Keratinocyte (primary cell): ENCODE results near the gene PHACTR2. TPM values are rescaled to one million over a fixed set of nuclear protein-coding genes. Genes with fewer than 3 reads are reported as not detected.

Experiments used
- DNase-seq: peaks from one replicate; pipeline ENCODE4 v3.0.0-alpha.2; 2011; ENCODE audit warnings: low read depth, missing footprints, low spot score
- FAIRE-seq: peaks from 2 replicates; lab custom pipeline; 2011; peaks lifted over from hg19 to GRCh38; lab: Jason Lieb, UNC
- H2AFZ ChIP-seq: 2 replicates; pipeline ENCODE4 v1.6.0; 2012; ENCODE audit warnings: low read length, control low read depth, inconsistent platforms; ENCODE audit not compliant: control insufficient read depth
- H3K27ac ChIP-seq: 2 replicates; pipeline ENCODE4 v1.5.1; 2011; ENCODE audit warnings: low read length; ENCODE audit not compliant: control insufficient read depth, insufficient read depth
- H3K27me3 ChIP-seq: 3 replicates; pipeline ENCODE4 v1.6.0; 2011; ENCODE audit warnings: low read length; ENCODE audit not compliant: control insufficient read depth, insufficient read depth; ENCODE audit errors: extremely low read depth
- H3K36me3 ChIP-seq, 2 experiments: 2 replicates in 1 of 2; 3 replicates in 1 of 2; pipeline ENCODE4 v1.5.1; 2011; ENCODE audit warnings: low read length in 2 of 2, mild to moderate bottlenecking in 1 of 2; ENCODE audit not compliant: control insufficient read depth in 2 of 2, insufficient read depth in 2 of 2; ENCODE audit errors: extremely low read depth in 1 of 2
- H3K4me1 ChIP-seq: 3 replicates; pipeline ENCODE4 v1.5.1; 2011; ENCODE audit warnings: low read length; ENCODE audit not compliant: control insufficient read depth, insufficient read depth; ENCODE audit errors: extremely low read depth
- H3K4me2 ChIP-seq: 3 replicates; pipeline ENCODE4 v1.6.0; 2011; ENCODE audit warnings: low read depth, low read length; ENCODE audit not compliant: control insufficient read depth, insufficient read depth; ENCODE audit errors: extremely low read depth
- H3K4me3 ChIP-seq, 3 experiments: fragments of 200-600 bp in 1 of 3; sonication (generic) in 1 of 3; 2 replicates in 2 of 3; 3 replicates in 1 of 3; pipeline ENCODE4 v1.5.1; 2011 to 2016; ENCODE audit warnings: low read length in 3 of 3, mild to moderate bottlenecking in 3 of 3, control low read depth in 2 of 3, inconsistent platforms in 1 of 3, low read depth in 1 of 3, mixed read lengths in 1 of 3, mixed run types in 1 of 3, moderate library complexity in 1 of 3; ENCODE audit not compliant: control insufficient read depth in 2 of 3, insufficient read depth in 2 of 3; ENCODE audit errors: extremely low read depth in 1 of 3
- H3K79me2 ChIP-seq: 2 replicates; pipeline ENCODE4 v1.6.0; 2012; ENCODE audit warnings: low read length; ENCODE audit not compliant: control insufficient read depth, insufficient read depth
- H3K9ac ChIP-seq: 3 replicates; pipeline ENCODE4 v1.6.0; 2011; ENCODE audit warnings: low read length; ENCODE audit not compliant: control insufficient read depth, insufficient read depth; ENCODE audit errors: extremely low read depth
- H3K9me1 ChIP-seq: 3 replicates; pipeline ENCODE4 v1.6.0; 2011; ENCODE audit warnings: low read length; ENCODE audit not compliant: control insufficient read depth, insufficient read depth; ENCODE audit errors: extremely low read depth
- H3K9me3 ChIP-seq: 2 replicates; pipeline ENCODE4 v1.5.1; 2012; ENCODE audit warnings: low read depth, low read length; ENCODE audit not compliant: control insufficient read depth
- H4K20me1 ChIP-seq: 3 replicates; pipeline ENCODE4 v1.6.0; 2011; ENCODE audit warnings: low read length; ENCODE audit not compliant: control insufficient read depth, insufficient read depth; ENCODE audit errors: extremely low read depth
- EZH2 ChIP-seq: IDR thresholded peaks from one replicate; pipeline ENCODE4 v1.6.1; 2012; ENCODE audit warnings: inconsistent platforms, mild to moderate bottlenecking, low read length, moderate library complexity
- dilution Hi-C: fragments of 300-500 bp; cut with MboI; formaldehyde crosslinking; loops from one replicate; pipeline ENCODE4 v1.7.0; 2020; ENCODE audit warnings: low sequenced_read_pairs; ENCODE audit not compliant: extremely low pct_ligation_motif_present
- polyA plus RNA-seq, 5 experiments: library from polyadenylated mRNA; depleted of rRNA in 3 of 5; stranded (reverse) in 3 of 5; stranded (forward) in 1 of 5; unstranded in 1 of 5; fragments of >200 nt; gene quantifications; 1 replicate in 1 of 5; 2 replicates in 3 of 5; 3 replicates in 1 of 5; pipeline versions ENCODE4 v1.2.1 to v1.2.3, GENCODE V29; 2011 to 2012; ENCODE audit warnings: missing spikeins in 2 of 5, low read depth in 1 of 5, low replicate concordance in 1 of 5
- TF ChIP-seq, protein P1 (sequence below), 3 experiments: IDR thresholded peaks in 1 of 3; conservative IDR thresholded peaks in 1 of 3; optimal IDR thresholded peaks in 1 of 3; 2 replicates in 2 of 3; 3 replicates in 1 of 3; pipeline versions ENCODE3 to v1.5.1; 2011; ENCODE audit warnings: low read length in 3 of 3, mild to moderate bottlenecking in 3 of 3, moderate library complexity in 2 of 3, control low read depth in 1 of 3, inconsistent platforms in 1 of 3; ENCODE audit not compliant: insufficient read depth in 2 of 3; ENCODE audit errors: extremely low read depth in 1 of 3

The PHACTR2 gene
- polyA plus RNA-seq, 1 donor (not counting 4 experiments of a cell fraction or from before 2014, with no cell fraction given), result 9.4 TPM

DNA sequence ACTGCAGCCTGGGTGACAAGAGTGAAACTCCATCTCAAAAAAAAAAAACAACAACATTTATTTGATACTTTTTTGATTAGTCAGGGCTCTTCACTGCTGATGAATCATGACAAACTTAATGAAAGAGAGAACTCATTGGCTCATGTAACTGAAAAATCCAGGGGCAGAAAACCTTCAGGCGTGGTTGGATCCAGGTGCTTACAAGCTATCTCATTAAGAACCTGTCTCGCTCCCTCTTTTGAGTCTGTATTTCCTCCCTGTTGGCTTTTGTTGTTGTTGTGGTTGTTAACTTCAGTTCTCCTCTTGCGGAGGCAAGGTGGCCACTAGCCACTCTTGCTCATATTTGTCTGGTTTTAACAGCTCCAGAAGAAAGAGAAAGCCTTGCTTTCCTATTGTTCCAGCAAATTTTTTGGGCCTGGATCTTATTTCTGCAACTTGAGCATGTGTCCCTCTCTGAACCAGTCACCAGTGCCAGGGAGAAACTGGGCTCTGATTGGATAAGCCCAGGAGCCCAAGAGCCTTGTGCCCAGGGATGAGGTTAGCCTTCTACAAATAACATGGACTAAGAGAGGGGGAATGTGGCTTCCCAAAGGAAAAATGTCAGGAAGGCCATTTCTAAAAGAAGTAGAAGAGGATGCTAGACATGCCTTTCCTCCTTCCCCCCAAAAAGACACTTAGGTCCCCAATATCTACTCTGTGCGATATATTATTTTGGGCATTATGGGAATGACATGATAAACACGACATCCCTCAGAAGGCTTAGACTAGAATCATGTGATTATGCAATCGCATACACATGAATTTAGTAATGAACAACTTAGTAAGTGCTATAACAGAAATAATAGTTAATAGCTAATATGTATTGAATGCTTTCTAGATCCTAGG lies 64.5 kb downstream of the PHACTR2 start:
- DNase-seq, result no peak
- no peaks in the 10 kb centered on the region for H3K9me1 ChIP-seq
- H3K9me3 ChIP-seq, result no peaks in the 10 kb centered on the region
- no peak overlapping the region for H2AFZ ChIP-seq
- FAIRE-seq, result no peak
- H3K36me3 ChIP-seq, result no peaks in the 10 kb centered on the region
- TF ChIP-seq, protein P1, sequence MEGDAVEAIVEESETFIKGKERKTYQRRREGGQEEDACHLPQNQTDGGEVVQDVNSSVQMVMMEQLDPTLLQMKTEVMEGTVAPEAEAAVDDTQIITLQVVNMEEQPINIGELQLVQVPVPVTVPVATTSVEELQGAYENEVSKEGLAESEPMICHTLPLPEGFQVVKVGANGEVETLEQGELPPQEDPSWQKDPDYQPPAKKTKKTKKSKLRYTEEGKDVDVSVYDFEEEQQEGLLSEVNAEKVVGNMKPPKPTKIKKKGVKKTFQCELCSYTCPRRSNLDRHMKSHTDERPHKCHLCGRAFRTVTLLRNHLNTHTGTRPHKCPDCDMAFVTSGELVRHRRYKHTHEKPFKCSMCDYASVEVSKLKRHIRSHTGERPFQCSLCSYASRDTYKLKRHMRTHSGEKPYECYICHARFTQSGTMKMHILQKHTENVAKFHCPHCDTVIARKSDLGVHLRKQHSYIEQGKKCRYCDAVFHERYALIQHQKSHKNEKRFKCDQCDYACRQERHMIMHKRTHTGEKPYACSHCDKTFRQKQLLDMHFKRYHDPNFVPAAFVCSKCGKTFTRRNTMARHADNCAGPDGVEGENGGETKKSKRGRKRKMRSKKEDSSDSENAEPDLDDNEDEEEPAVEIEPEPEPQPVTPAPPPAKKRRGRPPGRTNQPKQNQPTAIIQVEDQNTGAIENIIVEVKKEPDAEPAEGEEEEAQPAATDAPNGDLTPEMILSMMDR (optimal IDR thresholded peaks at IDR 0.05 in 1 of 3, IDR thresholded peaks at IDR 0.05 in 1 of 3, conservative IDR thresholded peaks at IDR 0.05 in 1 of 3; ENCODE audit: extremely low read depth in 1 of 3, insufficient read depth in 2 of 3, low read length in 3 of 3), result no peak
- no peak for TF ChIP-seq EZH2
- H3K4me1 ChIP-seq, result no peaks in the 10 kb centered on the region
- no peaks in the 10 kb centered on the region for H3K27me3 ChIP-seq
- H3K4me2 ChIP-seq, result no peak overlapping the region
- H4K20me1 ChIP-seq, result peaks cover 4% of the 10 kb centered on the region
- no peak overlapping the region for H3K4me3 ChIP-seq
- H3K79me2 ChIP-seq, result no peaks in the 10 kb centered on the region
- dilution Hi-C loops, result no loop called here
- H3K9ac ChIP-seq, result no peak overlapping the region
- H3K27ac ChIP-seq, result no peak overlapping the region

DNA sequence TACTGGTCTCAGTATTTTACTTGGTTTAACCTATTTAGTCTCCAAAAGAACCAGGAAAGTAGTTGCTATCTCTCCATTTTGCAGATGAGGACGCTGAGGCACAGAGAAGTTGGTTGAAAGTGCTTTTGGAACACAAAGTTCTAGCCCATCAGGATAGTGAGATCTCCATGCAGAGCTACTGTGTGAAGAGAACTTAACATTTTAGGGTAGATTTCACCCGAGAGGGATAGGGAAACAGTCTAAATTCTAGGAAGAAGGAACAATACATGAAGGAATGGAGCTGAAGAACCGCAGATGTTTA lies 65.1 kb downstream of the PHACTR2 start:
- no peak overlapping the region for H3K9ac ChIP-seq
- no peaks in the 10 kb centered on the region for H3K9me1 ChIP-seq
- FAIRE-seq, result no peak
- dilution Hi-C loops, result no loop called here
- H4K20me1 ChIP-seq, result peaks cover 4% of the 10 kb centered on the region
- H3K4me1 ChIP-seq, result no peaks in the 10 kb centered on the region
- H3K27ac ChIP-seq, result no peak overlapping the region
- H2AFZ ChIP-seq, result no peak overlapping the region
- no peak overlapping the region for H3K4me2 ChIP-seq
- DNase-seq, result no peak
- no peaks in the 10 kb centered on the region for H3K27me3 ChIP-seq
- no peaks in the 10 kb centered on the region for H3K9me3 ChIP-seq
- no peak overlapping the region for H3K4me3 ChIP-seq
- TF ChIP-seq, protein P1 (optimal IDR thresholded peaks at IDR 0.05 in 1 of 3, IDR thresholded peaks at IDR 0.05 in 1 of 3, conservative IDR thresholded peaks at IDR 0.05 in 1 of 3; ENCODE audit: extremely low read depth in 1 of 3, insufficient read depth in 2 of 3, low read length in 3 of 3), result no peak
- TF ChIP-seq EZH2, result no peak
- H3K79me2 ChIP-seq, result no peaks in the 10 kb centered on the region
- H3K36me3 ChIP-seq, result no peaks in the 10 kb centered on the region
